Measurements from ENCODE around the gene KCNQ2.
A peak's percentile ranks its signal among the peaks of the same experiment; 100 is the strongest.

KCNQ2 gene

GRCh38 chr20:63497946-63498935 is 25.8 kb upstream of the KCNQ2 start:
- H3K36me3 Mint-ChIP-seq, result no peaks in the 10 kb centered on the region
- H3K4me1 Mint-ChIP-seq, result peaks cover 2% of the 10 kb centered on the region
- H3K27me3 Mint-ChIP-seq, result peaks cover 6% of the 10 kb centered on the region
- H3K27ac Mint-ChIP-seq, result no peak overlapping the region
- H3K9me3 Mint-ChIP-seq, result no peaks in the 10 kb centered on the region
- H3K4me3 Mint-ChIP-seq, result peak overlapping the region; percentile 73
- DNase-seq (ENCODE audit: low spot score in 2 of 2) (no peak), ATAC-seq (ENCODE audit: low read depth) (no peak)

- Mint-ChIP-seq H3K9me3 (peaks cover 4% of the 10 kb centered on the region), H3K27ac (no peak overlapping the region), H3K27me3 (peaks cover 10% of the 10 kb centered on the region), H3K4me1 (peaks cover 2% of the 10 kb centered on the region), H3K36me3 (no peaks in the 10 kb centered on the region), H3K4me3 (peak overlapping the region; percentile 17)
- DNase-seq (ENCODE audit: low spot score in 2 of 2) (no peak), ATAC-seq (ENCODE audit: low read depth) (no peak)
These were observed 24.9 kb upstream of the KCNQ2 start for GRCh38 chr20:63497138-63497945.

GRCh38 chr20:63496596-63497120 is 24.2 kb upstream of the KCNQ2 start:
- ATAC-seq (ENCODE audit: low read depth), result no peak
- H3K4me3 Mint-ChIP-seq, result peak overlapping the region; percentile 17
- peaks cover 11% of the 10 kb centered on the region for H3K9me3 Mint-ChIP-seq

DNA sequence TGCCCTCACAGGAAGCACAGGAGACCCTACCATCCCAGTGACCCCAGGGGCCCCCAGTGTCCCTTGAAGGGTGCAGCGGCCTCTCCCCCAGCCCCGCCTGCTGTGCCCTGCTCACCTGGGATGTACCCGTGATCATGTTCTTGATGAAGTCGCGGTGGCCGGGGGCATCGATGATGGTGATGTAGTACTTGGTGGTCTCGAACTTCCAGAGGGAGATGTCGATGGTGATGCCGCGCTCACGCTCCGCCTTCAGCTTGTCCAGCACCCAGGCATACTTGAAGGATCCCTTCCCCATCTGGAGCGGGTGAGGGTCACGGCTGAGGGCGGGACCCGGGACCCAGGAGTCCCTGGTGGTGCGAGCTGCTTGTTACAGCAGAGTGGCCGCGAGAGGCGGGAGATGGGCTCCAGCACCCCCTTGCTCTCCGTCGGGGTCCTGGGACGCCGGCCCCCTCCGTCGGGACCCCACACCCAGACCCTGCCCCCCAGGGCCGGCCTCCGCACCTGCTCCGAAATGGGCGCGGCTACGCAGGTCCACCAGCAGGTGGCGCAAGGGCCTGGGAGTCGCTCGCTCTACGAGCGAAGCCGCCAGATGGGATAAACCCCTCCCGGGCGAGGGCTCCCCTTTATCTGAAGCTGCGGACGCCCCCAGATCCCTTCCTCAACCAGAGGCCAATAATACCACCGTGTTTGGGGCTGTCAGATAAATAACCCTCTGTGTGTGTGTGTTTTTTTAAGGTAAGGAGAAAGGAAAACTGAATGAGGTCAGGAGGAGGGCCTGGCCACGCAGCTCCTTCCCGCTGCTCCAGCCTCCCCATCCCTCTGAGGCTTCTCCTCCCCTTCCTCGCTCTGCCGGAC is 23.5 kb upstream of the KCNQ2 start:
- H3K27ac Mint-ChIP-seq, result no peak overlapping the region
- H3K27me3 Mint-ChIP-seq, result peaks cover 18% of the 10 kb centered on the region
- ATAC-seq (ENCODE audit: low read depth), result peak; percentile 61
- H3K9me3 Mint-ChIP-seq, result peaks cover 13% of the 10 kb centered on the region
- H3K36me3 Mint-ChIP-seq, result peaks cover 6% of the 10 kb centered on the region
- peak overlapping the region; percentile 41 for H3K4me3 Mint-ChIP-seq
- DNase-seq (ENCODE audit: low spot score in 2 of 2), result peak; percentile 74 to 78
- peaks cover 2% of the 10 kb centered on the region for H3K4me1 Mint-ChIP-seq

More at GRCh38 chr20:63496596-63497120, 24.2 kb upstream of the KCNQ2 start:
- DNase-seq (ENCODE audit: low spot score in 2 of 2), result no peak
- Mint-ChIP-seq H3K4me1 (peaks cover 2% of the 10 kb centered on the region), H3K36me3 (peaks cover 3% of the 10 kb centered on the region), H3K27me3 (peaks cover 16% of the 10 kb centered on the region), H3K27ac (no peak overlapping the region)

- Mint-ChIP-seq H3K4me3 (no peak overlapping the region), H3K27me3 (peaks cover 18% of the 10 kb centered on the region), H3K27ac (no peak overlapping the region), H3K9me3 (peaks cover 13% of the 10 kb centered on the region), H3K36me3 (peaks cover 6% of the 10 kb centered on the region), H3K4me1 (peaks cover 2% of the 10 kb centered on the region)
- DNase-seq (ENCODE audit: low spot score in 2 of 2) (no peak), ATAC-seq (ENCODE audit: low read depth) (no peak)
These were observed 22.8 kb upstream of the KCNQ2 start for GRCh38 chr20:63495167-63495720.

DNA sequence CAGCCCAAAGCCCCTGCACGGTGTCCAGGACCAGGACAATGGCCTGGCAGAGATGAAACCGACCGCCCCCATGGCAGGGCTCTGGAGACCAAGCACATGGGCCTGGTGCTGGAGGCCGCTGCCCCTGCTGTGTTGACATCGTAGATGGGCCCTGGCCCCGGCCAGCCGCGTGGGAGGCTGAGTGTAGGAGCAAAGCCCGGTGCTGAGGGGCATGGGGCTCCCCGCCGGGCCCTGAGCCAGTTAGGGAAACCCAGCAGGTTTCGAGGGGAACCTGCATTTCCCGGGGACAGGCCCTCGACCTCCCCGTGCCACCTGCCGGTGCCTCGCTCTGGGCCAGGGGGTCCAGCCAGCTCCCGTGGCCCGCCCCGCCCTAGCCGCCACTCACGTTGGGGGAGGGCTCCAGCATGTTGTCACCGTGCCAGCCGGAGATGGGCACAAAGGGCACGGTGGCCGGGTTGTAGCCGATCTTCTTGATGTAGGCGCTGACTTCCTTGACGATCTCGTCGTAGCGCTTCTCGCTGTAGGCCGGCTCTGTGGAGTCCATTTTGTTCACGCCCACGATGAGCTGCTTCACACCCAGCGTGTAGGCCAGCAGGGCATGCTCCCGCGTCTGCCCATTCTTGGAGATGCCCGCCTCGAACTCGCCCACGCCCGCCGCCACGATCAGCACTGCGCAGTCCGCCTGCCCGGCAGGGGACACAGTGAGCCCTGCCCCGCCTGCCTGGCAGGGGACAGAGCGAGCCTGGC is 22.1 kb upstream of the KCNQ2 start:
- no peak overlapping the region for H3K27ac Mint-ChIP-seq
- H3K4me3 Mint-ChIP-seq, result no peak overlapping the region
- H3K36me3 Mint-ChIP-seq, result peaks cover 6% of the 10 kb centered on the region
- DNase-seq (ENCODE audit: low spot score in 2 of 2) (no peak), ATAC-seq (ENCODE audit: low read depth) (no peak)
- peaks cover 18% of the 10 kb centered on the region for H3K27me3 Mint-ChIP-seq
- H3K4me1 Mint-ChIP-seq, result peaks cover 2% of the 10 kb centered on the region
- H3K9me3 Mint-ChIP-seq, result peaks cover 13% of the 10 kb centered on the region

- ATAC-seq (ENCODE audit: low read depth) (no peak), DNase-seq (ENCODE audit: low spot score in 2 of 2) (no peak)
- H3K36me3 Mint-ChIP-seq, result peaks cover 6% of the 10 kb centered on the region
- no peak overlapping the region for H3K27ac Mint-ChIP-seq
- H3K4me1 Mint-ChIP-seq, result peaks cover 2% of the 10 kb centered on the region
- peaks cover 18% of the 10 kb centered on the region for H3K27me3 Mint-ChIP-seq
- H3K4me3 Mint-ChIP-seq, result no peak overlapping the region
- H3K9me3 Mint-ChIP-seq, result peaks cover 13% of the 10 kb centered on the region
These were observed 21.6 kb upstream of the KCNQ2 start for GRCh38 chr20:63494084-63494419.

DNA sequence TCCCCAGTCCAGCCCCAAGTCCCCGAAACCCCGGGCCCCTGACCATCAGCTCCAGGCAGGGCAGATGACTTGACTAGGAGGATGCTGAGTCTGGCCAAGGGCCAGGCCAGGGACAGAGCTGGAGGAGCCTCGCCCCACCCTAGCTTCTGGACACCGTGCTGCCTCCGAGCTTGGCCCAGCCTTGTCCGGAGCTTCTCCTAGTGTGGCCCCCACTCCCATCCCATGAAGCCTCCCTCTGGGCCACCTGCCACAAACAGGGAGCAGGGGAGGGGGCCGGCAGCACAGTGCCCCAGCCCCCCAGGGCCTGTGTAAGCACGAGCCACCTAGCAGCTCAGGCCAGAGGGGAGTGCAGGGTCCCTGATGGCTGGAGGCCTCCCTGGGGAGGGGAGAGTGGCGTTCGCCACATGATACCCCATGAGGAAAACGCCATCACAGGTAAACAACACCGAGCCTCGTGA is 21.1 kb upstream of the KCNQ2 start:
- H3K4me3 Mint-ChIP-seq, result no peak overlapping the region
- ATAC-seq (ENCODE audit: low read depth), result no peak
- peaks cover 18% of the 10 kb centered on the region for H3K27me3 Mint-ChIP-seq
- peaks cover 13% of the 10 kb centered on the region for H3K9me3 Mint-ChIP-seq
- DNase-seq (ENCODE audit: low spot score in 2 of 2), result no peak
- H3K27ac Mint-ChIP-seq, result no peak overlapping the region
- peaks cover 2% of the 10 kb centered on the region for H3K4me1 Mint-ChIP-seq
- H3K36me3 Mint-ChIP-seq, result peaks cover 6% of the 10 kb centered on the region

- Mint-ChIP-seq H3K27ac (no peak overlapping the region), H3K27me3 (peaks cover 18% of the 10 kb centered on the region), H3K9me3 (peaks cover 13% of the 10 kb centered on the region), H3K4me3 (no peak overlapping the region), H3K4me1 (peaks cover 2% of the 10 kb centered on the region), H3K36me3 (peaks cover 6% of the 10 kb centered on the region)
- no peak for ATAC-seq (ENCODE audit: low read depth)
- DNase-seq (ENCODE audit: low spot score in 2 of 2), result no peak
These were observed 20.5 kb upstream of the KCNQ2 start for GRCh38 chr20:63492982-63493381.

GRCh38 chr20:63492518-63492917 is 20.1 kb upstream of the KCNQ2 start:
- no peak overlapping the region for H3K27ac Mint-ChIP-seq
- no peak for DNase-seq (ENCODE audit: low spot score in 2 of 2)
- peaks cover 17% of the 10 kb centered on the region for H3K27me3 Mint-ChIP-seq
- H3K4me3 Mint-ChIP-seq, result no peak overlapping the region
- peaks cover 2% of the 10 kb centered on the region for H3K4me1 Mint-ChIP-seq
- ATAC-seq (ENCODE audit: low read depth), result no peak
- H3K9me3 Mint-ChIP-seq, result peaks cover 13% of the 10 kb centered on the region
- H3K36me3 Mint-ChIP-seq, result peaks cover 6% of the 10 kb centered on the region

GRCh38 chr20:63491635-63492230 is 19.3 kb upstream of the KCNQ2 start:
- Mint-ChIP-seq H3K4me1 (no peaks in the 10 kb centered on the region), H3K27ac (no peak overlapping the region), H3K9me3 (peaks cover 13% of the 10 kb centered on the region), H3K36me3 (peaks cover 6% of the 10 kb centered on the region), H3K4me3 (no peak overlapping the region), H3K27me3 (peaks cover 17% of the 10 kb centered on the region)
- ATAC-seq (ENCODE audit: low read depth) (no peak), DNase-seq (ENCODE audit: low spot score in 2 of 2) (no peak)

DNA sequence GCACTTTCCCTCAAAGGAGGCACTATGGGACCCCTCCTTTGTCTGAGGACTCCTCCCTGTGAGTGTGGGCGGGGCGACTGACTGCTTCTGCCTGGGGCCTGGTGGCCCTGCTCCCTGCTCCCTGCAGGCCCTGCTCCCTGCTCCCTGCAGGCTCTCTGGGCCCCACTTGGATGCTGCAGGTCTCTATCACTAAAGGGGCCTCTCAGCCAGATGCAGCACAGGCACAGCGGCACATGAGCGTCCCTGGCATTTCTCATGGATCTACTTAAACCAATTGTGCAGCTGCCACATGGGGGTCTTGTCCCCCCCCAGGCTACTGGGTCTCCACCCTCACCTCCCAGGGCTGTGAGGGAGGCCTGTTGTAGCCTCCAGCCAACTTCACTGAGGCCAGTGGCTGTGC is 18.6 kb upstream of the KCNQ2 start:
- H3K4me1 Mint-ChIP-seq, result no peaks in the 10 kb centered on the region

More for the DNA sequence above, 18.6 kb upstream of the KCNQ2 start:
- no peak for DNase-seq (ENCODE audit: low spot score in 2 of 2)
- Mint-ChIP-seq H3K27ac (no peak overlapping the region), H3K9me3 (peaks cover 13% of the 10 kb centered on the region), H3K36me3 (peaks cover 8% of the 10 kb centered on the region), H3K27me3 (peaks cover 20% of the 10 kb centered on the region), H3K4me3 (no peak overlapping the region)
- ATAC-seq (ENCODE audit: low read depth), result no peak
